ENCODE measurements around the gene SMCO4. TPM values are rescaled to one million over a fixed set of nuclear protein-coding genes. Genes with fewer than 3 reads are reported as not detected.

SMCO4 gene
- total and polyA plus RNA-seq, 2 experiments from 2014 or later: 42.2 to 49.0 TPM

DNA sequence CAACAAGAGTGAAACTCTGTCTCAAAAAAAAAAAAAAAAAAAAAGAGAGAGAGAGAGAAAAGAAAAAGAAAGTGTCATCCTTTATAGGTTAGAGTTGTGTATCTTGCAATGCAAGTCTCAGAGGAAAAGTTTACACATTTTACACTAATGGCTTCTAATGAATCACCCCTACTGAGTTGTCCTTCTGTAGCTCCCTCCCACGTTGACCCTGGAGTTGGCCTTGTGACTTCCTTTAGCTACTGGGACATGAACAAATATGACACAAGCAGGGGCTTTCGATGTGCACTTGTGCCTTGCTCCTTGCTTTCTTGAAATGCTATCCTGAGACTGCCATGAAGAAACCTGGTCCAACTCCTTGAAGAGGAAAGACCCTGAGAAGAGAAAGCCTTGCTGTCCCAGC lies 2.4 kb upstream of the SMCO4 start:
- no peaks in the 10 kb centered on the region for H4K20me1 ChIP-seq (replicated peaks; ENCODE audit: insufficient read depth)
- no peak overlapping the region for H3K4me3 Mint-ChIP-seq
- peaks cover 7% of the 10 kb centered on the region for H3K27me3 Mint-ChIP-seq (ENCODE audit: insufficient read depth, low read depth, poor library complexity)
- no peak overlapping the region for H3K4me3 ChIP-seq
- no peak overlapping the region for H3K27ac ChIP-seq (ENCODE audit: low read depth)
- no peaks in the 10 kb centered on the region for H3K27me3 ChIP-seq (ENCODE audit: insufficient read depth)
- H3K4me2 ChIP-seq: peak overlapping the region; percentile 45
- H3K9me2 ChIP-seq (ENCODE audit: insufficient read depth): no peaks in the 10 kb centered on the region
- ATAC-seq (no peak), DNase-seq (ENCODE audit: low spot score) (no peak)
- peak overlapping the region; percentile 64; the same call in 1 of the 2 replicates for H3K27ac Mint-ChIP-seq
- peaks cover 33% of the 10 kb centered on the region for H3K4me1 ChIP-seq (ENCODE audit: insufficient read depth)
- TF ChIP-seq, protein P1, sequence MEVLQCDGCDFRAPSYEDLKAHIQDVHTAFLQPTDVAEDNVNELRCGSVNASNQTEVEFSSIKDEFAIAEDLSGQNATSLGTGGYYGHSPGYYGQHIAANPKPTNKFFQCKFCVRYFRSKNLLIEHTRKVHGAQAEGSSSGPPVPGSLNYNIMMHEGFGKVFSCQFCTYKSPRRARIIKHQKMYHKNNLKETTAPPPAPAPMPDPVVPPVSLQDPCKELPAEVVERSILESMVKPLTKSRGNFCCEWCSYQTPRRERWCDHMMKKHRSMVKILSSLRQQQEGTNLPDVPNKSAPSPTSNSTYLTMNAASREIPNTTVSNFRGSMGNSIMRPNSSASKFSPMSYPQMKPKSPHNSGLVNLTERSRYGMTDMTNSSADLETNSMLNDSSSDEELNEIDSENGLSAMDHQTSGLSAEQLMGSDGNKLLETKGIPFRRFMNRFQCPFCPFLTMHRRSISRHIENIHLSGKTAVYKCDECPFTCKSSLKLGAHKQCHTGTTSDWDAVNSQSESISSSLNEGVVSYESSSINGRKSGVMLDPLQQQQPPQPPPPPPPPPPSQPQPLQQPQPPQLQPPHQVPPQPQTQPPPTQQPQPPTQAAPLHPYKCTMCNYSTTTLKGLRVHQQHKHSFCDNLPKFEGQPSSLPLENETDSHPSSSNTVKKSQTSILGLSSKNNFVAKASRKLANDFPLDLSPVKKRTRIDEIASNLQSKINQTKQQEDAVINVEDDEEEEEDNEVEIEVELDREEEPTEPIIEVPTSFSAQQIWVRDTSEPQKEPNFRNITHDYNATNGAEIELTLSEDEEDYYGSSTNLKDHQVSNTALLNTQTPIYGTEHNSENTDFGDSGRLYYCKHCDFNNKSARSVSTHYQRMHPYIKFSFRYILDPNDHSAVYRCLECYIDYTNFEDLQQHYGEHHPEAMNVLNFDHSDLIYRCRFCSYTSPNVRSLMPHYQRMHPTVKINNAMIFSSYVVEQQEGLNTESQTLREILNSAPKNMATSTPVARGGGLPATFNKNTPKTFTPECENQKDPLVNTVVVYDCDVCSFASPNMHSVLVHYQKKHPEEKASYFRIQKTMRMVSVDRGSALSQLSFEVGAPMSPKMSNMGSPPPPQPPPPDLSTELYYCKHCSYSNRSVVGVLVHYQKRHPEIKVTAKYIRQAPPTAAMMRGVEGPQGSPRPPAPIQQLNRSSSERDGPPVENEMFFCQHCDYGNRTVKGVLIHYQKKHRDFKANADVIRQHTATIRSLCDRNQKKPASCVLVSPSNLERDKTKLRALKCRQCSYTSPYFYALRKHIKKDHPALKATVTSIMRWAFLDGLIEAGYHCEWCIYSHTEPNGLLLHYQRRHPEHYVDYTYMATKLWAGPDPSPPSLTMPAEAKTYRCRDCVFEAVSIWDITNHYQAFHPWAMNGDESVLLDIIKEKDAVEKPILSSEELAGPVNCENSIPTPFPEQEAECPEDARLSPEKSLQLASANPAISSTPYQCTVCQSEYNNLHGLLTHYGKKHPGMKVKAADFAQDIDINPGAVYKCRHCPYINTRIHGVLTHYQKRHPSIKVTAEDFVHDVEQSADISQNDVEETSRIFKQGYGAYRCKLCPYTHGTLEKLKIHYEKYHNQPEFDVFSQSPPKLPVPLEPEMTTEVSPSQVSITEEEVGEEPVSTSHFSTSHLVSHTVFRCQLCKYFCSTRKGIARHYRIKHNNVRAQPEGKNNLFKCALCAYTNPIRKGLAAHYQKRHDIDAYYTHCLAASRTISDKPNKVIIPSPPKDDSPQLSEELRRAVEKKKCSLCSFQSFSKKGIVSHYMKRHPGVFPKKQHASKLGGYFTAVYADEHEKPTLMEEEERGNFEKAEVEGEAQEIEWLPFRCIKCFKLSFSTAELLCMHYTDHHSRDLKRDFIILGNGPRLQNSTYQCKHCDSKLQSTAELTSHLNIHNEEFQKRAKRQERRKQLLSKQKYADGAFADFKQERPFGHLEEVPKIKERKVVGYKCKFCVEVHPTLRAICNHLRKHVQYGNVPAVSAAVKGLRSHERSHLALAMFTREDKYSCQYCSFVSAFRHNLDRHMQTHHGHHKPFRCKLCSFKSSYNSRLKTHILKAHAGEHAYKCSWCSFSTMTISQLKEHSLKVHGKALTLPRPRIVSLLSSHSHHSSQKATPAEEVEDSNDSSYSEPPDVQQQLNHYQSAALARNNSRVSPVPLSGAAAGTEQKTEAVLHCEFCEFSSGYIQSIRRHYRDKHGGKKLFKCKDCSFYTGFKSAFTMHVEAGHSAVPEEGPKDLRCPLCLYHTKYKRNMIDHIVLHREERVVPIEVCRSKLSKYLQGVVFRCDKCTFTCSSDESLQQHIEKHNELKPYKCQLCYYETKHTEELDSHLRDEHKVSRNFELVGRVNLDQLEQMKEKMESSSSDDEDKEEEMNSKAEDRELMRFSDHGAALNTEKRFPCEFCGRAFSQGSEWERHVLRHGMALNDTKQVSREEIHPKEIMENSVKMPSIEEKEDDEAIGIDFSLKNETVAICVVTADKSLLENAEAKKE (CRISPR knock-in tag; IDR thresholded peaks at IDR 0.05): no peak
- TF ChIP-seq, protein P2, sequence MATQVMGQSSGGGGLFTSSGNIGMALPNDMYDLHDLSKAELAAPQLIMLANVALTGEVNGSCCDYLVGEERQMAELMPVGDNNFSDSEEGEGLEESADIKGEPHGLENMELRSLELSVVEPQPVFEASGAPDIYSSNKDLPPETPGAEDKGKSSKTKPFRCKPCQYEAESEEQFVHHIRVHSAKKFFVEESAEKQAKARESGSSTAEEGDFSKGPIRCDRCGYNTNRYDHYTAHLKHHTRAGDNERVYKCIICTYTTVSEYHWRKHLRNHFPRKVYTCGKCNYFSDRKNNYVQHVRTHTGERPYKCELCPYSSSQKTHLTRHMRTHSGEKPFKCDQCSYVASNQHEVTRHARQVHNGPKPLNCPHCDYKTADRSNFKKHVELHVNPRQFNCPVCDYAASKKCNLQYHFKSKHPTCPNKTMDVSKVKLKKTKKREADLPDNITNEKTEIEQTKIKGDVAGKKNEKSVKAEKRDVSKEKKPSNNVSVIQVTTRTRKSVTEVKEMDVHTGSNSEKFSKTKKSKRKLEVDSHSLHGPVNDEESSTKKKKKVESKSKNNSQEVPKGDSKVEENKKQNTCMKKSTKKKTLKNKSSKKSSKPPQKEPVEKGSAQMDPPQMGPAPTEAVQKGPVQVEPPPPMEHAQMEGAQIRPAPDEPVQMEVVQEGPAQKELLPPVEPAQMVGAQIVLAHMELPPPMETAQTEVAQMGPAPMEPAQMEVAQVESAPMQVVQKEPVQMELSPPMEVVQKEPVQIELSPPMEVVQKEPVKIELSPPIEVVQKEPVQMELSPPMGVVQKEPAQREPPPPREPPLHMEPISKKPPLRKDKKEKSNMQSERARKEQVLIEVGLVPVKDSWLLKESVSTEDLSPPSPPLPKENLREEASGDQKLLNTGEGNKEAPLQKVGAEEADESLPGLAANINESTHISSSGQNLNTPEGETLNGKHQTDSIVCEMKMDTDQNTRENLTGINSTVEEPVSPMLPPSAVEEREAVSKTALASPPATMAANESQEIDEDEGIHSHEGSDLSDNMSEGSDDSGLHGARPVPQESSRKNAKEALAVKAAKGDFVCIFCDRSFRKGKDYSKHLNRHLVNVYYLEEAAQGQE (IDR thresholded peaks at IDR 0.05; ENCODE audit: unreplicated experiment): no peak
- TF ChIP-seq EZH2phosphoT487 (IDR thresholded peaks at IDR 0.05; ENCODE audit: unreplicated experiment) (no peak), ZNF331 (CRISPR knock-in tag; IDR thresholded peaks at IDR 0.05; ENCODE audit: low read depth) (no peak), ZNF114 (CRISPR knock-in tag; IDR thresholded peaks at IDR 0.05) (no peak), CREB1 (CRISPR knock-in tag; IDR thresholded peaks at IDR 0.05; ENCODE audit: low read depth) (no peak), EZH2 (IDR thresholded peaks at IDR 0.05; ENCODE audit: low read depth, unreplicated experiment) (no peak), JUNB (IDR thresholded peaks at IDR 0.05; ENCODE audit: unreplicated experiment) (no peak), STAT1 (IDR thresholded peaks at IDR 0.05; ENCODE audit: unreplicated experiment) (no peak), NANOG (IDR thresholded peaks at IDR 0.05; ENCODE audit: borderline replicate concordance) (no peak), POLR2AphosphoS5 (IDR thresholded peaks at IDR 0.05; ENCODE audit: low read depth) (no peak)
- TF ChIP-seq, protein P3, sequence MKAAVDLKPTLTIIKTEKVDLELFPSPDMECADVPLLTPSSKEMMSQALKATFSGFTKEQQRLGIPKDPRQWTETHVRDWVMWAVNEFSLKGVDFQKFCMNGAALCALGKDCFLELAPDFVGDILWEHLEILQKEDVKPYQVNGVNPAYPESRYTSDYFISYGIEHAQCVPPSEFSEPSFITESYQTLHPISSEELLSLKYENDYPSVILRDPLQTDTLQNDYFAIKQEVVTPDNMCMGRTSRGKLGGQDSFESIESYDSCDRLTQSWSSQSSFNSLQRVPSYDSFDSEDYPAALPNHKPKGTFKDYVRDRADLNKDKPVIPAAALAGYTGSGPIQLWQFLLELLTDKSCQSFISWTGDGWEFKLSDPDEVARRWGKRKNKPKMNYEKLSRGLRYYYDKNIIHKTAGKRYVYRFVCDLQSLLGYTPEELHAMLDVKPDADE (IDR thresholded peaks at IDR 0.05): no peak
- TF ChIP-seq, protein P4, sequence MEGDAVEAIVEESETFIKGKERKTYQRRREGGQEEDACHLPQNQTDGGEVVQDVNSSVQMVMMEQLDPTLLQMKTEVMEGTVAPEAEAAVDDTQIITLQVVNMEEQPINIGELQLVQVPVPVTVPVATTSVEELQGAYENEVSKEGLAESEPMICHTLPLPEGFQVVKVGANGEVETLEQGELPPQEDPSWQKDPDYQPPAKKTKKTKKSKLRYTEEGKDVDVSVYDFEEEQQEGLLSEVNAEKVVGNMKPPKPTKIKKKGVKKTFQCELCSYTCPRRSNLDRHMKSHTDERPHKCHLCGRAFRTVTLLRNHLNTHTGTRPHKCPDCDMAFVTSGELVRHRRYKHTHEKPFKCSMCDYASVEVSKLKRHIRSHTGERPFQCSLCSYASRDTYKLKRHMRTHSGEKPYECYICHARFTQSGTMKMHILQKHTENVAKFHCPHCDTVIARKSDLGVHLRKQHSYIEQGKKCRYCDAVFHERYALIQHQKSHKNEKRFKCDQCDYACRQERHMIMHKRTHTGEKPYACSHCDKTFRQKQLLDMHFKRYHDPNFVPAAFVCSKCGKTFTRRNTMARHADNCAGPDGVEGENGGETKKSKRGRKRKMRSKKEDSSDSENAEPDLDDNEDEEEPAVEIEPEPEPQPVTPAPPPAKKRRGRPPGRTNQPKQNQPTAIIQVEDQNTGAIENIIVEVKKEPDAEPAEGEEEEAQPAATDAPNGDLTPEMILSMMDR (conservative IDR thresholded peaks at IDR 0.05; ENCODE audit: low read depth in 2 of 2): no peak
- H3K36me3 Mint-ChIP-seq (ENCODE audit: low read depth): no peaks in the 10 kb centered on the region; the same call in 2 of the 3 replicates
- H3K9me3 Mint-ChIP-seq: no peaks in the 10 kb centered on the region
- H3K4me1 Mint-ChIP-seq: peaks cover 48% of the 10 kb centered on the region
- peaks cover 19% of the 10 kb centered on the region for H3K79me2 ChIP-seq (replicated peaks; ENCODE audit: insufficient read depth)
- no peaks in the 10 kb centered on the region for H3K36me3 ChIP-seq (ENCODE audit: insufficient read depth)
- no peaks in the 10 kb centered on the region for H3F3A ChIP-seq (replicated peaks; ENCODE audit: low read depth)
- 0 out of 2 replicates have a peak overlapping the region, but pooled peaks have one; percentile 7 for H2AFZ ChIP-seq

Measured in GM23338 (cell line).